GM12892 (cell line): ENCODE data around the gene CNOT6L.

Source experiments
- POLR2A ChIP-seq: IDR thresholded peaks from 2 replicates; pipeline ENCODE4 v1.6.1; 2011; ENCODE audit warnings: low read depth, low read length, control low read depth
- POLR2AphosphoS5 ChIP-seq: IDR thresholded peaks from 2 replicates; pipeline ENCODE4 v1.6.1; 2011; ENCODE audit warnings: low read depth, low read length, control low read depth
- TAF1 ChIP-seq: IDR thresholded peaks from 2 replicates; pipeline ENCODE4 v1.6.1; 2011; ENCODE audit warnings: low read depth, mild to moderate bottlenecking, control low read depth, low read length, borderline replicate concordance

DNA sequence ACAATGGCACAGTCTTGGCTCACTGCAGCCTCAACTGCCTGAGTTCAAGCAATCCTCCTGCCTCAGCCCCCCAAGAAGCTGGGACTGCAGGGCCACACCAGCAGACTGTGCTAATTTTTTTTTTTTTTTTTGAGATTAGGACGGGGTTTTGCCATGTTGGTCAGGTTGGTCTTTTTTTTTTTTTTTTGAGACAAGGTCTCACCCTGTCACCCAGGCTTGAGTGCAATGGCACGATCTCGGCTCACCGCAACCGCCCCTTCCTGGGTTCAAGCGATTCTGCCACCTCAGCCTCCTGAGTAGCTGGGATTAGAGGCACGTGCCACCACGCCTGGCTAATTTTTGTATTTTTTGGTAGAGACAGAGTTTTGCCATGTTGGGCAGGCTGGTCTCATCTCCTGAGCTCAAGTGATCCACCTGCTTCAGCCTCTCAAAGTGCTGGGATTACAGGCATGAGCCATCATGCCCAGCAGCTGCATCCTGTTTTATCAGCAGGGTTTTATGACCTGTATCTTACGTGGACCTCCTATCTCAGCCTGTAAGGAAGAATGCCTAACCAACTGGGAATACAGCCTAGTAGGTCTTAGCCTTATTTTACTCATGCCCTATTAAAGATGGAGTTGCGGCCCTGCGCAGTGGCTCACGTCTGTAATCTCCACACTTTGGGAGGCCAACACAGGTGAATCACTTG is 30.3 kb upstream of the CNOT6L start:
- TF ChIP-seq POLR2A, result no peak
- no peak for TF ChIP-seq POLR2AphosphoS5
- TF ChIP-seq TAF1, result no peak
